Omental fat pad (tissue), 4 donors: Measurements from ENCODE around the gene IGF2BP1. TPM values are rescaled to one million over a fixed set of nuclear protein-coding genes. Genes with fewer than 3 reads are reported as not detected.

ENCODE experiments used
- ATAC-seq: fragments of 150-250 bp; one replicate; pipeline ENCODE4 v1.9.1; 2016; ENCODE audit warnings: mild to moderate bottlenecking, moderate library complexity; ENCODE audit not compliant: low FRiP score
- DNase-seq: peaks from one replicate; pipeline ENCODE4 v3.0.0-alpha.2; 2019; ENCODE audit warnings: low spot score
- total RNA-seq, 4 donors: library from RNA; depleted of rRNA; stranded (reverse); fragments of >200 nt; gene quantifications; one replicate each; pipeline ENCODE4 v1.1.0, GENCODE V29; 2016
- TF ChIP-seq, protein P1 (sequence below), 3 donors: fragments of 450-650 bp; IDR thresholded peaks; one replicate each; pipeline ENCODE4 v1.5.1; 2016 to 2017; ENCODE audit warnings: antibody characterized with exemption in 3 of 3, mild to moderate bottlenecking in 3 of 3, moderate library complexity in 2 of 3

The IGF2BP1 gene
- total RNA-seq, 4 donors from 2014 or later = 0.16 TPM; not detected in 3

DNA sequence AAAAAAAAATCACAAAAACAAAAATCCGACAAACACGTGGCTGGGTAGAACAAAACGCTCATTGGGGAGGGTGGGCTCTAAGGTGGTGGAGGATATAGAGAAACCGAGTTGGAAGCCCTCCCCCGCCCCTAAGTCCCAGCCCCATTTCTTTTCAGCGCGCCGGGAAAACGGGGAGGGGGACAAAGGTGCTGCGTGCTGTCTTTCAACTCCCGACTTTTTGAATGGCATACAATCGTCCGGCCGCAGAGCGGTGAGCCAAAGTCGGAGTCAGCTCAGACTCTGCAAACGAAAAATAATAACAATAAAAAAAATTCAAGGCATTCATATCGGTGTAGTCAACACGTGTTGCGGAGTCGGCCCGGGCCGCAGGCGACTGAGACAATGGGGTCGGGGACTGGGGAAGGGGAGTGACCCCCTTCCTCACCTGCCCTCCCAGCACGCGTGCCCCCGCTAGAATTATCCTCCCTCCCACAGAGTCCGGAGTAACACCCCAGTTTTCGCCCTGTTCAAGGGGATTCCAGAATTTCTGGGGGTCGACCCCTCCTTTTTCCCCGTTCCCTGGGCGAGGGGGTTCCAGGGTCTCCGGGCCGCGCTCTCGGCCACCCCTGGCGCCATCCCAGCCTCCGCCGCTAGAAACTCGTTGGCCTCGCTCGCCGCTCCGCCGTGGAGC is 1.7 kb upstream of the IGF2BP1 start:
- TF ChIP-seq, protein P1, sequence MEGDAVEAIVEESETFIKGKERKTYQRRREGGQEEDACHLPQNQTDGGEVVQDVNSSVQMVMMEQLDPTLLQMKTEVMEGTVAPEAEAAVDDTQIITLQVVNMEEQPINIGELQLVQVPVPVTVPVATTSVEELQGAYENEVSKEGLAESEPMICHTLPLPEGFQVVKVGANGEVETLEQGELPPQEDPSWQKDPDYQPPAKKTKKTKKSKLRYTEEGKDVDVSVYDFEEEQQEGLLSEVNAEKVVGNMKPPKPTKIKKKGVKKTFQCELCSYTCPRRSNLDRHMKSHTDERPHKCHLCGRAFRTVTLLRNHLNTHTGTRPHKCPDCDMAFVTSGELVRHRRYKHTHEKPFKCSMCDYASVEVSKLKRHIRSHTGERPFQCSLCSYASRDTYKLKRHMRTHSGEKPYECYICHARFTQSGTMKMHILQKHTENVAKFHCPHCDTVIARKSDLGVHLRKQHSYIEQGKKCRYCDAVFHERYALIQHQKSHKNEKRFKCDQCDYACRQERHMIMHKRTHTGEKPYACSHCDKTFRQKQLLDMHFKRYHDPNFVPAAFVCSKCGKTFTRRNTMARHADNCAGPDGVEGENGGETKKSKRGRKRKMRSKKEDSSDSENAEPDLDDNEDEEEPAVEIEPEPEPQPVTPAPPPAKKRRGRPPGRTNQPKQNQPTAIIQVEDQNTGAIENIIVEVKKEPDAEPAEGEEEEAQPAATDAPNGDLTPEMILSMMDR (IDR thresholded peaks at IDR 0.05) = no peak
- ATAC-seq = no peak
- DNase-seq = no peak

DNA sequence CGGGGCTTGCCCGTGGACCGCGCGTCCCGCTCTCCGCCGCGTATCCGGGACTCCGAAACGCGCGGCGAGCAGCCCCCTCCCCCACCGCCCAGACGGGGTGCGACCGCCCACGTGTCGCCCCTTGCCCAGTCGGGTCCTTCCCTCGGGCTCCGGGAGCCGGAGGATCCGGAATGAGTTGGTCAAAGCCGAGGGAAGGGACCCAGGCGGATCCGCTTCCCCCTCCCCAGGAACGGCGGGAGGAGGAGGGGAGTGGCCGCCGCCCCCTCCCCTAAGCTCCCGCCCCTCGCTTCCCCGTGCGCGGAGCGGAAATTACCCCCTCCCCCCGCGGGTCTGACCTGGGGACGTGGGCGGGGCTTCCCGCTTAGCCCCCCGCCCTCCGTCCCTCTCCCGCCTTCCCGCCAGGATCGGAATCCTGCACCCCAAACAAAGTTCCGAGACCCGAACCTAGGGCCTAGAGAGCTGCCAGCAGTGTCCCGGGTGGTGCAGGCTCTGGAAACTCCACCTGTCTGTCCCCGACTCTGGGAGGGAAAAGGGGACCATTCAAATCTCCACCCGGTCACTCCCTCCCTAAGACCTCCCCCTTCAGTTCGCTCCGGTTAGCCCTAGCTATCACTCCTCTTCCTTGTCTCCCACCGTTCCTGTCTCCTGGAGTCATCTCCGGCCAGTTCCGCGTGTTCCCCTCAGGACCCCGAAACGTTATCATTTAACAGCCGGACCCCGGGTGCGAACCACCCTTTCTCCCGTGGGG is 1.0 kb upstream of the IGF2BP1 start:
- TF ChIP-seq, protein P1 (IDR thresholded peaks at IDR 0.05) = no peak
- DNase-seq (no peak), ATAC-seq (peak; percentile 48)

DNA sequence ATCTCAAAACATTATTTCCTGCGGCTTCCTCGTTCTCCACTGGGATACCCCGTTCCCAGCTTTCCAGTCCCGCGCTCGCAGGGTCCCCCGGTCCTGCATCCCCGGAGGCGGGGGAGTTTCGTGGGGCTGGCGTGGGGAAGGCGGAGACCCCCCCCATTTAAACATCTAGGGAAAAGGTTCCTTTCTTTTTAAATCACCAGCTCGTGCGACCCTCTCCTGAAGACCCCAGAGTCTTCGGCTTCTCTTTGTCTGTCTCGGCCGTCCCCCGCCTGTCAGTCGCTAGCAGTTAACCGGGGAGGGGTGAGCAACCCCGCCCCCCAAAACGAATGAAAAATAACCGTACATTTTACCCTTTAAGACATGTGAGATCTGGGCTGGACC is 473 bp upstream of the IGF2BP1 start:
- DNase-seq = no peak
- ATAC-seq = no peak
- TF ChIP-seq, protein P1 (IDR thresholded peaks at IDR 0.05) = no peak

DNA sequence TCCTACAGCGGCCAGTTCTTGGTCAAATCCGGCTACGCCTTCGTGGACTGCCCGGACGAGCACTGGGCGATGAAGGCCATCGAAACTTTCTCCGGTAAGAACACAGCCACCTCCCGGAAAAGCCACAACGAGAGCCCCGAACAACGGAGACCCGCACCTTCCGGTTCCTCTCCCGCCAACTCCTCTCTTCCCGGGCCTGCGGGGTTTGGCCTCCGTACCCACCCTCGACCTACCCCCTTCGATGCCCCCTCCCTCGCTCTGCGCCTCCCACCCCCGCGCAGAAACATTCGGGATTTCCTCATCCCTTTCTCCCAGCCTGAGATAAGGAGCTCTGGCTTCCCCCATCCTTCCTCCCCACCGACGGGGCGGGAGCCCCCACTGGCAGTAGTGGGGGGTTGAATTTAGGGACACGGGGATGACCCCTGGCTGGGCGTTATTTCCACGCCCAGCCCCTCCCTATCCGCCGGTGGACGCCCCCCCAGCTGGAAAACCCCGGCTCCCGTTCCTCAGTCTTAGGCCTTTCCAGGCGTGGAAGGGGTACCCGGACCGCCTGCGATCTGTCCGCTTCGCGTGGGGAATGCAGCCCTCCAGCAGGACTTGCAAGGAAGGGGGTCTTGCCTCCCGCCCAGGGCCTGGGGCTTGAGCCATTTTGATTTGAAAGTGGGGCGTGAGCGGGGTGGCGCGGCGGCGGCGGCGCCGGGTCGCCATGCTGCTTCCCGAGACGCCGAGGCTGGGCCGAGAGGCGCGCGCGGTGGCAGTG is 822 bp downstream of the IGF2BP1 start:
- DNase-seq (no peak), ATAC-seq (no peak)
- TF ChIP-seq, protein P1 (IDR thresholded peaks at IDR 0.05) = no peak

DNA sequence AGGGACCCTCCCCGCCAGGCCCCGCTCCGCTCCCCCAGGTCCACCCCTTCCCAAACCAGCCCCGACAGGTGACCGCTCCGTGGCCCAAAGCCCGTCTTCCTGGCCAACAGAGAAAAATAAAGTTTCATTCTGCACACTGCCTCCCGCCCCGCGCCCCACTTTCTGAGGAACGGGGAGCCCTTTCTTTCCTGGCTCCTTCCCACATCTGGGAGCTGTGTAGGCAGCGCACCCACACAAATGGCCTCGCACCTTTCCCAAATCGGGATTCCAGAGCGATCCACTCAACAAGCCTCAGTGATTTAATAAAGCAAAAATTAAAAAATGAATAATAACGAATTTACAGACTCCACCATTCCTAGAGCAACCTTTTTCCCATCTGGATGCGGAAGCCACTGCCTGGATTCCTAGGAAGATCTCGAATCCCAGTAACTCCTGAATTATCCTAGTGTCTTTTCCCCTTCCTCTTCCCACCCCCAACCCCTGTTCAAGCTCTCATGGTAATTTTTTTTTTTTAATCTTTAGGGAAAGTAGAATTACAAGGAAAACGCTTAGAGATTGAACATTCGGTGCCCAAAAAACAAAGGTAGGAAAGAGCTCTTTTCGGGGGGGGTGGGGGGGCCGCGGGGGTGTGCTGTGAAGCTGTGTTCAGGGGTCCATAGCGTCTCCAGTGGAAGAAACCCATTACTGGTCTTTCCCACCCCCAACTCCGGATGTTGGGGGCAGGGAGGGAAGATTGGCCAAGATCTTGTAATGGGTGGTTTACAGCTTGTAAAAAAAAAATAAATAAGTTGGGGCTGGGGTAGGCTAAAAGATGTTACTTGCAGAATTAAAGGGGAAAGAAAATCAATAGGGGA is 1.6 kb downstream of the IGF2BP1 start:
- no peak for ATAC-seq
- no peak for DNase-seq
- TF ChIP-seq, protein P1 (IDR thresholded peaks at IDR 0.05) = no peak

DNA sequence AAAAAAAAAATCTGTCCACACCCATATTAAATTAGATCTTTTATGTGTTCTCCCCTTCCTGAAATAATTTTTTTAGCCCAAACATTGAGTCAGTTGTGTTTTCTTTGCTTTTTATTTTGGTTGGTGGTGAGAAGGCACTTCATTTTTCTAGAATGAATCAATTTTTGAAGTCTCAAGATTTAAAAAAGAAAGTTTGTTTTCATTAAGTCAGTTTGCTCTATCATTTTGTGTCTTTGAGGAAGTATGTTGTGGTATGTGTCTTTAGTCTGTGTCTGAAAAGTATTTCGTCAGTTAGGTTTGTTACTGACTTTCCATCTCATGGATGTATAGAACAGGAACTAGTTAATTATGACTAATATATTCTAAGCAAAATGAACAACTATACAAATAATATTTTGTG is 3.8 kb downstream of the IGF2BP1 start:
- TF ChIP-seq, protein P1 (IDR thresholded peaks at IDR 0.05) = no peak
- DNase-seq (no peak), ATAC-seq (no peak)
